Erythroblast (primary cell): ENCODE data around the gene YAP1.

ENCODE experiments used
- GATA1 ChIP-seq: IDR thresholded peaks from 2 replicates; pipeline ENCODE4 v1.6.1; 2011; ENCODE audit warnings: low read depth, mild to moderate bottlenecking, control low read depth, low read length, moderate library complexity
- POLR2A ChIP-seq: IDR thresholded peaks from 2 replicates; pipeline ENCODE4 v1.6.1; 2011; ENCODE audit warnings: mild to moderate bottlenecking, low read length

- no peak for TF ChIP-seq POLR2A
- TF ChIP-seq GATA1: no peak
These were observed 128.2 kb downstream of the YAP1 start for GRCh38 chr11:102238391-102238821.
